Endodermal cell (in vitro differentiated cells): ENCODE results near the gene TAS2R42. TPM values are rescaled to one million over a fixed set of nuclear protein-coding genes. Genes with fewer than 3 reads are reported as not detected.

Experiments used
- DNase-seq: peaks from one replicate; pipeline ENCODE4 v3.0.0-alpha.2; 2017
- H3K27ac ChIP-seq: 2 replicates; pipeline ENCODE4 v1.5.1; 2013; ENCODE audit warnings: mild to moderate bottlenecking, low read depth, low read length, moderate library complexity
- H3K27me3 ChIP-seq: 2 replicates; pipeline ENCODE4 v1.6.1; 2013; ENCODE audit warnings: mild to moderate bottlenecking, low read length, moderate library complexity; ENCODE audit not compliant: insufficient read depth, control insufficient read depth, poor library complexity, severe bottlenecking
- H3K36me3 ChIP-seq: 2 replicates; pipeline ENCODE4 v1.7.0; 2013; ENCODE audit warnings: mild to moderate bottlenecking, low read length, moderate library complexity; ENCODE audit not compliant: control insufficient read depth, insufficient read depth
- H3K4me1 ChIP-seq: one replicate; pipeline ENCODE4 v1.7.0; 2013; ENCODE audit warnings: low read length; ENCODE audit not compliant: control insufficient read depth, insufficient read depth
- H3K4me3 ChIP-seq: 2 replicates; pipeline ENCODE4 v1.5.1; 2013; ENCODE audit warnings: mild to moderate bottlenecking, low read length, moderate library complexity
- H3K9ac ChIP-seq: 2 replicates; pipeline ENCODE4 v1.6.1; 2013; ENCODE audit warnings: mild to moderate bottlenecking, low read length, moderate library complexity; ENCODE audit not compliant: poor library complexity, severe bottlenecking; ENCODE audit errors: extremely low read depth
- H3K9me3 ChIP-seq: 2 replicates; pipeline ENCODE4 v1.6.1; 2013; ENCODE audit warnings: mild to moderate bottlenecking, low read length, moderate library complexity; ENCODE audit not compliant: control insufficient read depth
- H3K27ac Mint-ChIP-seq: 2 replicates; pipeline ENCODE4 v1.8.0; 2020; ENCODE audit warnings: mixed read lengths
- H3K27me3 Mint-ChIP-seq: 2 replicates; pipeline ENCODE4 v1.8.0; 2021; ENCODE audit warnings: mild to moderate bottlenecking, mixed read lengths; ENCODE audit not compliant: insufficient read depth
- H3K36me3 Mint-ChIP-seq: 2 replicates; pipeline ENCODE4 v1.8.0; 2020; ENCODE audit warnings: low read depth, mixed read lengths
- H3K4me1 Mint-ChIP-seq: 2 replicates; pipeline ENCODE4 v1.8.0; 2020; ENCODE audit warnings: mixed read lengths
- H3K4me3 Mint-ChIP-seq: 2 replicates; pipeline ENCODE4 v1.8.0; 2020; ENCODE audit warnings: mild to moderate bottlenecking, moderate library complexity, mixed read lengths
- H3K9me3 Mint-ChIP-seq: 2 replicates; pipeline ENCODE4 v1.8.0; 2020; ENCODE audit warnings: mild to moderate bottlenecking, mixed read lengths
- CTCF ChIP-seq: fragments of 200-600 bp; sonication (generic); conservative IDR thresholded peaks from 2 replicates; pipeline ENCODE4 v1.5.0; 2021; ENCODE audit warnings: antibody characterized with exemption, mild to moderate bottlenecking
- WGBS, 2 experiments: methylation state at CpG; one replicate each; pipeline versions ENCODE4 v1.1.5 to v1.1.7; 2013; ENCODE audit warnings: missing lambda C conversion rate in 2 of 2, mixed read lengths in 1 of 2; ENCODE audit not compliant: insufficient coverage in 1 of 2, insufficient read length in 1 of 2; 5-methylcytosine and 5-hydroxymethylcytosine counted together
- total RNA-seq, 2 donors: library from RNA; stranded (reverse); fragmentation: NEBNext Ultra II Directional in 1 of 2; extraction: Animal tissue kit (Norgen Biotek cat#: 25700) in 1 of 2; gene quantifications; 2 replicates in 1 of 2; 3 replicates in 1 of 2; pipeline ENCODE4 v1.2.1, GENCODE V29; 2021

TAS2R42 gene
- total RNA-seq, 2 donors from 2014 or later = not detected

GRCh38 chr12:11147420-11147819 is 39.3 kb downstream of the TAS2R42 start:
- Histone ChIP-seq H3K4me1 (no peaks in the 10 kb centered on the region), H3K27me3 (no peaks in the 10 kb centered on the region), H3K4me3 (no peak overlapping the region), H3K36me3 (peaks cover 11% of the 10 kb centered on the region), H3K27ac (no peak overlapping the region), H3K9me3 (peaks cover 34% of the 10 kb centered on the region), H3K9ac (no peak overlapping the region)
- Mint-ChIP-seq H3K27ac (no peak overlapping the region), H3K36me3 (peaks cover 57% of the 10 kb centered on the region), H3K9me3 (peaks cover 57% of the 10 kb centered on the region), H3K4me3 (no peak overlapping the region), H3K4me1 (peaks cover 5% of the 10 kb centered on the region), H3K27me3 (no peaks in the 10 kb centered on the region)
- 100% methylated on average over 1 of the region's 1 CpG; no CpG with 5 or more reads in 1 of the 2 experiments for WGBS, 2 experiments
- TF ChIP-seq CTCF = no peak
- no peak for DNase-seq

GRCh38 chr12:11144297-11144696 is 42.4 kb downstream of the TAS2R42 start:
- Histone ChIP-seq H3K9ac (no peak overlapping the region), H3K4me3 (no peak overlapping the region), H3K27me3 (no peaks in the 10 kb centered on the region), H3K4me1 (no peaks in the 10 kb centered on the region), H3K36me3 (peaks cover 11% of the 10 kb centered on the region), H3K9me3 (peaks cover 20% of the 10 kb centered on the region), H3K27ac (no peak overlapping the region)
- Mint-ChIP-seq H3K4me3 (no peak overlapping the region), H3K27me3 (no peaks in the 10 kb centered on the region), H3K9me3 (peaks cover 40% of the 10 kb centered on the region), H3K36me3 (peaks cover 71% of the 10 kb centered on the region), H3K4me1 (peaks cover 5% of the 10 kb centered on the region), H3K27ac (no peak overlapping the region)
- DNase-seq = no peak
- 74 to 100% methylated on average over 3 to 5 of the region's 5 CpGs for WGBS, 2 experiments
- no peak for TF ChIP-seq CTCF

GRCh38 chr12:11143352-11143751 is 43.4 kb downstream of the TAS2R42 start:
- Mint-ChIP-seq H3K4me3 (no peak overlapping the region), H3K36me3 (peaks cover 71% of the 10 kb centered on the region), H3K27ac (no peak overlapping the region), H3K9me3 (peaks cover 38% of the 10 kb centered on the region), H3K27me3 (no peaks in the 10 kb centered on the region), H3K4me1 (peaks cover 5% of the 10 kb centered on the region)
- H3K4me1 ChIP-seq = no peaks in the 10 kb centered on the region
- no peak for TF ChIP-seq CTCF
- WGBS, 2 experiments = no CpG with 5 or more reads among the region's 2 CpGs
- DNase-seq = no peak
- no peak overlapping the region for H3K27ac ChIP-seq
- H3K27me3 ChIP-seq = no peaks in the 10 kb centered on the region
- H3K4me3 ChIP-seq = no peak overlapping the region
- H3K9ac ChIP-seq = no peak overlapping the region
- peaks cover 11% of the 10 kb centered on the region for H3K36me3 ChIP-seq
- H3K9me3 ChIP-seq = peaks cover 20% of the 10 kb centered on the region
